ENCODE results near the gene AKAP13. TPM values are rescaled to one million over a fixed set of nuclear protein-coding genes. Genes with fewer than 3 reads are reported as not detected.

AKAP13 gene
- total RNA-seq, 1 donor from 2014 or later, result 73.8 TPM

GRCh38 chr15:85752491-85752961, 372.1 kb downstream of the AKAP13 start:
- no peaks in the 10 kb centered on the region for H3K9me3 ChIP-seq (ENCODE audit: low read depth)
- no peak for DNase-seq (ENCODE audit: low spot score)
- Mint-ChIP-seq H3K27ac (peak overlapping the region; percentile 100), H3K27me3 (ENCODE audit: insufficient read depth, low read depth) (peaks cover 7% of the 10 kb centered on the region), H3K4me1 (peaks cover 69% of the 10 kb centered on the region), H3K9me3 (no peaks in the 10 kb centered on the region), H3K36me3 (peaks cover 23% of the 10 kb centered on the region), H3K4me3 (peak overlapping the region; percentile 79)
- H3K27ac ChIP-seq, result peak overlapping the region; percentile 93
- peaks cover 48% of the 10 kb centered on the region for H3F3A ChIP-seq (ENCODE audit: low read depth)
- H3K4me1 ChIP-seq, result peaks cover 46% of the 10 kb centered on the region
- H3K79me2 ChIP-seq (ENCODE audit: low read depth), result no peaks in the 10 kb centered on the region
- TF ChIP-seq EZH2 (IDR thresholded peaks at IDR 0.05), result no peak
- TF ChIP-seq CTCF (IDR thresholded peaks at IDR 0.05), result no peak
- TF ChIP-seq EZH2phosphoT487 (IDR thresholded peaks at IDR 0.05), result no peak
- peak overlapping the region; percentile 43 for H3K4me2 ChIP-seq
- H2AFZ ChIP-seq (replicated peaks), result no peak overlapping the region
- H4K20me1 ChIP-seq (ENCODE audit: low read depth), result no peaks in the 10 kb centered on the region
- H3K27me3 ChIP-seq, result no peaks in the 10 kb centered on the region
- H3K36me3 ChIP-seq, result no peaks in the 10 kb centered on the region
- H3K4me3 ChIP-seq, result no peak overlapping the region
- no peak overlapping the region for H3K9ac ChIP-seq

- Histone ChIP-seq H3K4me3 (no peak overlapping the region), H3F3A (ENCODE audit: low read depth) (peaks cover 48% of the 10 kb centered on the region), H3K4me1 (peaks cover 46% of the 10 kb centered on the region), H3K27ac (peak overlapping the region; percentile 93), H3K27me3 (no peaks in the 10 kb centered on the region), H4K20me1 (ENCODE audit: low read depth) (no peaks in the 10 kb centered on the region), H2AFZ (replicated peaks) (no peak overlapping the region), H3K9me3 (ENCODE audit: low read depth) (no peaks in the 10 kb centered on the region), H3K4me2 (no peak overlapping the region), H3K36me3 (no peaks in the 10 kb centered on the region), H3K9ac (no peak overlapping the region), H3K79me2 (ENCODE audit: low read depth) (no peaks in the 10 kb centered on the region)
- no peak for DNase-seq (ENCODE audit: low spot score)
- no peaks in the 10 kb centered on the region for H3K9me3 Mint-ChIP-seq
- peaks cover 63% of the 10 kb centered on the region for H3K4me1 Mint-ChIP-seq
- peak overlapping the region; percentile 36 for H3K4me3 Mint-ChIP-seq
- H3K36me3 Mint-ChIP-seq, result peaks cover 21% of the 10 kb centered on the region
- TF ChIP-seq CTCF (IDR thresholded peaks at IDR 0.05), result no peak
- no peak for TF ChIP-seq EZH2phosphoT487 (IDR thresholded peaks at IDR 0.05)
- no peak for TF ChIP-seq EZH2 (IDR thresholded peaks at IDR 0.05)
- H3K27me3 Mint-ChIP-seq (ENCODE audit: insufficient read depth, low read depth), result peaks cover 7% of the 10 kb centered on the region
- H3K27ac Mint-ChIP-seq, result peak overlapping the region; percentile 7
These were observed 372.9 kb downstream of the AKAP13 start for GRCh38 chr15:85753261-85753660.

GRCh38 chr15:85753791-85754452, 373.5 kb downstream of the AKAP13 start:
- no peak for TF ChIP-seq EZH2 (IDR thresholded peaks at IDR 0.05)
- no peak for TF ChIP-seq EZH2phosphoT487 (IDR thresholded peaks at IDR 0.05)
- no peak for TF ChIP-seq CTCF (IDR thresholded peaks at IDR 0.05)
- H4K20me1 ChIP-seq (ENCODE audit: low read depth), result no peaks in the 10 kb centered on the region
- DNase-seq (ENCODE audit: low spot score), result no peak
- no peaks in the 10 kb centered on the region for H3K27me3 ChIP-seq
- H2AFZ ChIP-seq (replicated peaks), result no peak overlapping the region
- peaks cover 48% of the 10 kb centered on the region for H3F3A ChIP-seq (ENCODE audit: low read depth)
- no peaks in the 10 kb centered on the region for H3K9me3 ChIP-seq (ENCODE audit: low read depth)
- Mint-ChIP-seq H3K4me1 (peaks cover 59% of the 10 kb centered on the region), H3K27me3 (ENCODE audit: insufficient read depth, low read depth) (peaks cover 7% of the 10 kb centered on the region), H3K36me3 (peaks cover 23% of the 10 kb centered on the region), H3K9me3 (no peaks in the 10 kb centered on the region), H3K27ac (peak overlapping the region; percentile 98), H3K4me3 (no peak overlapping the region)
- H3K36me3 ChIP-seq, result no peaks in the 10 kb centered on the region
- H3K9ac ChIP-seq, result no peak overlapping the region
- H3K4me2 ChIP-seq, result no peak overlapping the region
- no peak overlapping the region for H3K27ac ChIP-seq
- peaks cover 40% of the 10 kb centered on the region for H3K4me1 ChIP-seq
- no peak overlapping the region for H3K4me3 ChIP-seq
- no peaks in the 10 kb centered on the region for H3K79me2 ChIP-seq (ENCODE audit: low read depth)

All from neural progenitor cell (in vitro differentiated cells).